ENCODE measurements around the gene RPL7L1. TPM values are rescaled to one million over a fixed set of nuclear protein-coding genes. Genes with fewer than 3 reads are reported as not detected.

The RPL7L1 gene
- 168 and 183 TPM in 2 replicates for total RNA-seq (2021)
- percentile 97 among the genes with signal in this experiment for Bru-seq, nascent RNA
- BruChase-seq, experiment 1, labeled RNA remaining after a 2-hour chase: percentile 99 among the genes with signal in this experiment
- BruChase-seq, experiment 2, labeled RNA remaining after a 6-hour chase: percentile 100 among the genes with signal in this experiment
- long read RNA-seq, full-length matches to known transcripts: 139 of 214 reads
- long read RNA-seq, partial matches to known transcripts: 23 of 214 reads
- long read RNA-seq, other reads (novel, unspliced or antisense): 52 of 214 reads

DNA sequence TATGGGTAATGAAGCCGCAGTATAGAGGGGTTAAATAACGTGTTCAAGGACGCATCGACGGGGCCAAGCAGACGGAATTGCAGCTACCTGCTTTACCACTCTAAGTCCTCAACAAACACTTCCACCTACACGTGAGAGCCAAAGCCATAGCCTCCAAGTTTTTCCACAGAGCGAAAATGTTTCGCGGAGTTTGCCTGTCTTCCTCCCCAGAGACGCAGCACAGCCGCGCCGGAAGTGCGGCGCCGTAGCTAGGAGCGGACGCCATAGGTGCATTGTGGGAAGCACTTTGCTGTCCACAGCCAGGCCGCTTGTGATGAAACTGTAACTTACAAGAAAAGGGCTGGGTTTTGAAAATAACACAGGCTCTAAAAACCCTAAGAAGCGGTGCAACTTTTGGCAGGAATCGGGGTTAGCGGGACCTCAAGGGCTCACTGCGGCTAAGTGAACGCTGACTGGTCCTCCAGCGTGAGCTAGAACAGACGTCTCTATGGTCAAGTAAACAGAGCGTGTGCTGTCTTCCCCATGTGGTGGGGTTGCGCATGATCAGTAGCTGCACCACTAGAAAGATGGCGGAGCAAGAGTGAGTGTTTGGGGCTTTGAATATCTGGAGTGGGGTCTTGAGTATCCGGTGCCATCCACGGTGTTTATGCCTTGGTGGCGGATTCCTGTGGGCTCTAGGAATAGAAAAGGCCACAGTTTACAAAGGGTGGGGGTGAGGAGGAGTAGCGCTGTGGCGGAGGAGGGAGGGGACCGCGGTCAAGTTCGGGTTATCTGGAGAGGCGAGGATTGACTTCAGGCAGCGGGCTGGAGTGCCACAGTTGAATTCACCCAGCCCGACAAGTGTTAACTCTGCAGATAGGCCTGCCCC lies at the start of gene RPL7L1:
Gene RPL7L1 (plus strand): TSS at position 245 of the 868 bp plus-strand sequence. CDS start 295 bp downstream, at position 540.
- BruUV-seq (replicated peaks): TSS peak; percentile 81
- CTCF ChIA-PET: interaction anchor here (0.5 kb wide), 1 partner anchor 12 kb away, joined by 4 read pairs; no protein-coding TSS in a partner anchor

DNA sequence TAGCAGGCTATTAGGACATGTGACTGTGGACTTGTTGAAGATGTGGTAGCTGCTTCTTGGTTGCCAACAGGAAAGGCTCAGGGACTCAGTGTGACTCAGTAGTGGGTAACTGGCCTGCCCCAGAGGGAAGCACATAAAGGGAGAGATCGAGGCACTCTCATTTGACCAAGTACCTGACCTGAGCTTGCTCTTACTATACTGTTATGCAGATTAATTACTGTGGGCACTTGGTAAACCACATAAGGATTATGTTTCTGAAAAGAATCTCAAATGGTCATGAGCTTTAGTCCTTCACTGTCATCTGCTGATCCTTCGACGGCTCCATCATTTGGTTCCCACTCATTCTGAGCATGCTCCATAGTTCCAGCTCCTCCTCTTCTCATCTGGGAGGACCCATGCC lies 48.2 kb upstream of the RPL7L1 start:
- ChIA-PET CTCF (no interaction called here), POLR2A (ENCODE audit: low non-redundant PET) (no interaction called here)
- H3K27ac ChIP-seq (ENCODE audit: low read depth, low read length, poor library complexity, severe bottlenecking): no peak overlapping the region
- BruUV-seq (replicated peaks): no TSS peak
- no peak for TF ChIP-seq EZH2 (IDR thresholded peaks at IDR 0.05; ENCODE audit: borderline replicate concordance, low read depth, low read length, poor library complexity, severe bottlenecking)
- TF ChIP-seq, protein P1, sequence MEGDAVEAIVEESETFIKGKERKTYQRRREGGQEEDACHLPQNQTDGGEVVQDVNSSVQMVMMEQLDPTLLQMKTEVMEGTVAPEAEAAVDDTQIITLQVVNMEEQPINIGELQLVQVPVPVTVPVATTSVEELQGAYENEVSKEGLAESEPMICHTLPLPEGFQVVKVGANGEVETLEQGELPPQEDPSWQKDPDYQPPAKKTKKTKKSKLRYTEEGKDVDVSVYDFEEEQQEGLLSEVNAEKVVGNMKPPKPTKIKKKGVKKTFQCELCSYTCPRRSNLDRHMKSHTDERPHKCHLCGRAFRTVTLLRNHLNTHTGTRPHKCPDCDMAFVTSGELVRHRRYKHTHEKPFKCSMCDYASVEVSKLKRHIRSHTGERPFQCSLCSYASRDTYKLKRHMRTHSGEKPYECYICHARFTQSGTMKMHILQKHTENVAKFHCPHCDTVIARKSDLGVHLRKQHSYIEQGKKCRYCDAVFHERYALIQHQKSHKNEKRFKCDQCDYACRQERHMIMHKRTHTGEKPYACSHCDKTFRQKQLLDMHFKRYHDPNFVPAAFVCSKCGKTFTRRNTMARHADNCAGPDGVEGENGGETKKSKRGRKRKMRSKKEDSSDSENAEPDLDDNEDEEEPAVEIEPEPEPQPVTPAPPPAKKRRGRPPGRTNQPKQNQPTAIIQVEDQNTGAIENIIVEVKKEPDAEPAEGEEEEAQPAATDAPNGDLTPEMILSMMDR (conservative IDR thresholded peaks at IDR 0.05; ENCODE audit: low read depth, low read length): no peak
- intact Hi-C loops (cut with micrococcal nuclease; ENCODE audit: unreplicated experiment): no loop called here
- peaks cover 15% of the 10 kb centered on the region for H3K36me3 ChIP-seq (ENCODE audit: insufficient read depth, low read length, poor library complexity, severe bottlenecking)
- no peaks in the 10 kb centered on the region for H3K4me1 ChIP-seq (ENCODE audit: insufficient read depth, low read length, poor library complexity, severe bottlenecking)
- no peak for DNase-seq (ENCODE audit: low spot score)
- no peaks in the 10 kb centered on the region for H3K27me3 ChIP-seq (replicated peaks; ENCODE audit: insufficient read depth, low read depth, low read length, poor library complexity)
- no peak overlapping the region for H3K4me3 ChIP-seq (ENCODE audit: low read depth, low read length, poor library complexity, severe bottlenecking)
- H3K9me3 ChIP-seq (ENCODE audit: low read depth, low read length, poor library complexity, severe bottlenecking): no peaks in the 10 kb centered on the region

More for the DNA sequence above, at the start of gene RPL7L1:
- H3K27me3 ChIP-seq (replicated peaks; ENCODE audit: insufficient read depth, low read depth, low read length, poor library complexity): no peaks in the 10 kb centered on the region
- peak within 1 kb of the TSS; percentile 70 for H3K4me3 ChIP-seq (ENCODE audit: low read depth, low read length, poor library complexity, severe bottlenecking)
- POLR2A ChIA-PET (ENCODE audit: low non-redundant PET): interaction anchor here (0.6 kb wide), 1 partner anchor 160 kb away, joined by 3 read pairs; no protein-coding TSS in a partner anchor
- peaks cover 3% of the 10 kb centered on the region for H3K4me1 ChIP-seq (ENCODE audit: insufficient read depth, low read length, poor library complexity, severe bottlenecking)
- no peaks in the 10 kb centered on the region for H3K9me3 ChIP-seq (ENCODE audit: low read depth, low read length, poor library complexity, severe bottlenecking)
- peaks cover 26% of the 10 kb centered on the region for H3K36me3 ChIP-seq (ENCODE audit: insufficient read depth, low read length, poor library complexity, severe bottlenecking)
- peak; percentile 94 for DNase-seq (ENCODE audit: low spot score)
- peak within 1 kb of the TSS; percentile 94 for H3K27ac ChIP-seq (ENCODE audit: low read depth, low read length, poor library complexity, severe bottlenecking)
- TF ChIP-seq, protein P1 (conservative IDR thresholded peaks at IDR 0.05; ENCODE audit: low read depth, low read length): no peak
- TF ChIP-seq EZH2 (IDR thresholded peaks at IDR 0.05; ENCODE audit: borderline replicate concordance, low read depth, low read length, poor library complexity, severe bottlenecking): no peak
- intact Hi-C loops (cut with micrococcal nuclease; ENCODE audit: unreplicated experiment): loop anchor here (2.0 to 10.0 kb wide), 4 partner anchors 92 to 663 kb away; partner anchors contain the start of gene MRPS10

DNA sequence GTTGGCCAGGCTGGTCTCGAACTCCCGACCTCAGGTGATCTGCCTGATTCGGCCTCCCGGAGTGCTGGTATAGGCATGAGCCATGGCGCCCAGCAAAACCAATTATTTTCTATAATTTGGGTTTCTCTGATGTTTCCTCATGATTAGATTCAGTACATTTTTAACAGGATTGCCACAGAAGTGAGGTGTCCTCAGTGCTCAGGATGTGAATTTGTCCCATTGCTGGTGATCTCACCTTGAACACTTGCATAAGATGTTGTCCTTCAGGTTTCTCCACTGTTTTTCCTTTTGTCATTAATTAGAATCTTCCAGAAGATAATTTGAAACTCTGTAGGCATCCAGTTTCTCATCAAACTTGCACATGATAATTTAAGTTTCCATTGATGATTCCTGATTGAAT lies 45.4 kb upstream of the RPL7L1 start:
- TF ChIP-seq, protein P1 (conservative IDR thresholded peaks at IDR 0.05; ENCODE audit: low read depth, low read length): no peak
- no peak for TF ChIP-seq EZH2 (IDR thresholded peaks at IDR 0.05; ENCODE audit: borderline replicate concordance, low read depth, low read length, poor library complexity, severe bottlenecking)
- BruUV-seq (replicated peaks): no TSS peak
- no peak overlapping the region for H3K4me3 ChIP-seq (ENCODE audit: low read depth, low read length, poor library complexity, severe bottlenecking)
- H3K4me1 ChIP-seq (ENCODE audit: insufficient read depth, low read length, poor library complexity, severe bottlenecking): no peaks in the 10 kb centered on the region
- no peak for DNase-seq (ENCODE audit: low spot score)
- H3K36me3 ChIP-seq (ENCODE audit: insufficient read depth, low read length, poor library complexity, severe bottlenecking): peaks cover 8% of the 10 kb centered on the region
- intact Hi-C loops (cut with micrococcal nuclease; ENCODE audit: unreplicated experiment): no loop called here
- H3K9me3 ChIP-seq (ENCODE audit: low read depth, low read length, poor library complexity, severe bottlenecking): no peaks in the 10 kb centered on the region
- ChIA-PET POLR2A (ENCODE audit: low non-redundant PET) (no interaction called here), CTCF (no interaction called here)
- H3K27me3 ChIP-seq (replicated peaks; ENCODE audit: insufficient read depth, low read depth, low read length, poor library complexity): no peaks in the 10 kb centered on the region
- H3K27ac ChIP-seq (ENCODE audit: low read depth, low read length, poor library complexity, severe bottlenecking): no peak overlapping the region

Data from A673 (cell line).